NCI-H345 (cell line): Measurements from ENCODE around the gene DNAH9.
"Not testable (repeated sequence)": the region's sequence is repeated elsewhere in the genome, so short reads cannot be mapped to it uniquely, and the experiment has no call there.

Experiments used
- DNase-seq: peaks from one replicate; lab custom pipeline; 2025; lab: John Stamatoyannopoulos, UW

Gene DNAH9

GRCh38 chr17:11921296-11921695 is 323.0 kb downstream of the DNAH9 start:
- no peak for DNase-seq

DNA sequence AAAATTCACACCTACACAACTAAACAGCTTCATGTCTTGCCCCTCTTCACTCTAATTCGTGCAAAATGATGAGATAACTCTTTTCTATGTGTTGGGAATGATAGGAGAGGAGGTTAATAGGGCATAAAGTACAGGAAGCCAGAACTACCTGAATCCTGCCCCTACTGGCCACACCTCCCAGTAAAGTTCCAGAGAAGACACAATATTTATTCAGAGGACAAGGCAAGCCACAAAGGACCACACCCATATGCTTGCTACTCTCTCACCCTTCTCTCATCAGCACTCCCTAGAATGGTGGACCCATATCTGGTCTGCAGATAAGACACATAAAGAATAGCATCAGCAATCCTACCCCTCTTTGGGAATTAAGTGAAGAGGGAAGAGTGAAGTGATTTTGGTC is 324.4 kb downstream of the DNAH9 start:
- no peak for DNase-seq

DNA sequence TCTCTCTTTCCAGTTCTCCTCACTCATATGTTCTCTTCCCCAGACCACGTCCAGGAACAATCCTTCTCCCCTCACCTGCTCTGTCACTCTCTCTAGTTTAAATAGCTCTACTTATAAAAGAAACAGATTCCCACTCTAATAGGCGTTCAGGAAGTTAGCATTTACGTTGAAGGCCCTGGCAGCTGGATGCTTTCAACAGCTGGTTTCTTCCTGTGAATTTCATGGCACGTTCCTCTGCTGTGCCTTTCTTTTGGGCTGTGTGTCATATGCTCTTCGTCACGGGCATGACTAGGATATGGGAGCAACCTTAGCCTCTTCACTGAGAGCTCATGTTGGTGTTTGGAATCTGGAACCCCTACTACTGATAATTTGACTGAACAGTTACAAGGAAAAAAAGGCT is 325.8 kb downstream of the DNAH9 start:
- DNase-seq = no peak

- no peak for DNase-seq
Measured at GRCh38 chr17:11925262-11926021, 327.2 kb downstream of the DNAH9 start.

- no peak for DNase-seq
Measured at GRCh38 chr17:11928436-11928835, 330.2 kb downstream of the DNAH9 start.

- no peak for DNase-seq
Measured at GRCh38 chr17:11932337-11932898, 334.1 kb downstream of the DNAH9 start.

- DNase-seq = peak; percentile 47
Measured at GRCh38 chr17:11935734-11936406, 337.6 kb downstream of the DNAH9 start.

GRCh38 chr17:11940904-11941303 is 342.6 kb downstream of the DNAH9 start:
- no peak for DNase-seq

DNA sequence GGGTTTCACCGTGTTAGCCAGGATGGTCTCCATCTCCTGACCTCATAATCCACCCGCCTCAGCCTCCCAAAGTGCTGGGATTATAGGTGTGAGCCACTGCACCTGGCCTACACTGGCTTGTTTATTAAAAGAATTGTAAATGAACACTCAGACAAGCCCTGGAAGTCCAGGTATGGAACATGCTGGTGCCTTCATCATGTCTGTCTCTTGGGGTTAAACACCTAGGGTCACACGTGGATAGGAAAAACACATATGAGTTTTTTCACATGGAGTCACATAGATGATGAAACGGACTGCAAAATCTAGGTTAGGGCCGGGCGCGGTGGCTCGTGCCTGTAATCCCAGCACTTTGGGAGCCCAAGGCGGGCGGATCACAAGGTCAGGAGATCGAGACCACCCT is 344.8 kb downstream of the DNAH9 start:
- DNase-seq = not testable (repeated sequence)

DNA sequence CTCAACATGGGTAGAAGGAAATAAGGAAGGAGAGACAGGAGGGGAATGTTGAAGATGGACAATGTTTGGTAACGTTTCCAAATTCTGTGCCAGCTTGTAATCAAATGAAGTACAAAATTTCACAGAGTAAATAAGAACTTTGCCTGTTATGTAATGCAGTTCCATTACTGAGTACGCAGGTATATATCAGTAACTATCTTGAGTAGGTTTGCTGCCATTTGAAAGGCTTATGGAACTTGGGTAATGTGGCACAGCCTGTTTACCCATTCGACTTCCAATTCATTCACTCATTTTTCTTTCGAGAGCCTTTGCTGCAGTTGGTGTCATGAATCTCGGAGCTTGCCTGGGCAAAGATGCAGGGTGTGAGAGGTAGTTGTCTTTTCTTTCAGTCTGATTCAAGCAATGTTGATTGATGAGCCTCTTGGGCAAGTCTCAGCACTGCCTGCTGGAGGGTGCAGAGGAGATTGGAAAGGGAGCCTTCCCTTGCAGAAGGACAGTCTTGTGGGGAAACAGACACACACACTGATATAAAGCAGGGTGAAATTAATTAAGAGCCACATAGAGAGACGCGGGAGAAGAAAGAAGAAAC is 345.6 kb downstream of the DNAH9 start:
- no peak for DNase-seq

- DNase-seq = no peak
Measured at GRCh38 chr17:11944587-11944986, 346.3 kb downstream of the DNAH9 start.

DNA sequence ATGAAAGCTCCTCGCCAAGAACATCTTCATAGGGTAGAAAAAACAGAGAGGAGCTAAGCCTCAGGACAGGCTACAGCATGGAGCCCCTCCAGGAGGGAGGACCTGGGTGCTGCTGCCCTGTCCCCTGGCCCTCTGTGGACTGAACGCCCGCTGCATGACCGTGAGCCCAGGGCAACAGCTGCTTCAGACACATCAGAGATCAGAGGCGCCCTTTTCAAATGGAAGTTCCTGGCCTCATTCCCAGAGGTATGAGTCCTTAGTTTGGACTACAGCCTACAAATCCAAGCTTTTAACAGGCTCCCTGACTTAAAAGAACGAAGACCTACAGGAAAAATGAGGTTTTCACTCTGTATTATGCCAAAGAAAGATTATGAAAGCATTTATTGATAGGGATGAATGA is 350.5 kb downstream of the DNAH9 start:
- DNase-seq = no peak

DNA sequence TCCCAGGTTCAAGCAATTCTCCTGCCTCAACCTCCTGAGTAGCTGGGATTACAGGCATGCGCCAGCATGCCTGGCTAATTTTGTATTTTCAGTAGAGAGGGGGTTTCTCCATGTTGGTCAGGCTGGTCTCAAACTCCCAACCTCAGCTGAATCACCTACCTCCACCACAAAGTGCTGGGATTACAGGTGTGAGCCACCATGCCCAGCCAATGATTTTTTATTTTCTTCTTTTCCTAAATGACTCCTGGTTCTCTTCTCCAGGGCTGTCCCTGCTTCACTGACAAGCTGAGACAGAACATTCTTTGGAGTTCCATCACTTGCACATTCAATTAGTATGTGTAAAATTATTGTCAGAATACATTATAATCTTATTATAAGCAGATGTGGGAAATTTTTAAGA is 351.3 kb downstream of the DNAH9 start:
- not testable (repeated sequence) for DNase-seq

DNA sequence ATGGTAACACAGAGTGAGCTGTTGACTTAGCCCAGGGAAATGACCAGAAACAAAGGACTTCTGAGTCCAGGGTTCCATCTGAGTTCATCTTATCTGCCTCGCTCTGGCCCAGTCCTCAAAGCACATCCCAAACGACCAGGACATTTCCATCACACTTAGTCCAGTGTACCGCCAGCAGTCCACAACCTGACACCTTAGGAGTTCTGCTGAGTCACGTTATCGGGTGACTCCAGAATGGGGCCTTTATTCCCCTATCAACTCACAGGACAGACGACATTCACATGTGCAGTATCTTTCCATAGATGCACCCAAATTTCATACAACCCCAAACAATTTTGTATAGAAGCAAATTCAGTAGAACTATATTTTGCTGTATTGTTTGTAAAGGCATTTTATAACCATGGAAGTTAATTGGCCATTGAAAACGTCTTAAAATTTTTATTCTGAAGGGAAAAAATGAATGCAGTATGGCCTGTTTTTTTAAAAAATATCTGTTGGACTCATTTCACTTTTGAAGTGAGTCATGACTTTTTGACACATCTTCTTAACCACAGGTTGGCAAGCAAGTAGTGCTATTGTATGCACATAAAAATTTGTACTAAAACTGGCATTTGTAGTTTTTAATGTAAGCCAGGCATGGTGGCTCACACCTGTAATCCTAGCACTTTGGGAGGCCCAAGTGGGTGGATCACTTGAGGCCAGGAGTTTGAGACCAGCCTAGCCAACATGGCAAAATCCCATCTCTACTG is 352.7 kb downstream of the DNAH9 start:
- DNase-seq = no peak

- no peak for DNase-seq
Measured at GRCh38 chr17:11952610-11953009, 354.3 kb downstream of the DNAH9 start.

GRCh38 chr17:11953924-11954323 is 355.7 kb downstream of the DNAH9 start:
- no peak for DNase-seq

GRCh38 chr17:11954936-11955335 is 356.7 kb downstream of the DNAH9 start:
- DNase-seq = no peak

DNA sequence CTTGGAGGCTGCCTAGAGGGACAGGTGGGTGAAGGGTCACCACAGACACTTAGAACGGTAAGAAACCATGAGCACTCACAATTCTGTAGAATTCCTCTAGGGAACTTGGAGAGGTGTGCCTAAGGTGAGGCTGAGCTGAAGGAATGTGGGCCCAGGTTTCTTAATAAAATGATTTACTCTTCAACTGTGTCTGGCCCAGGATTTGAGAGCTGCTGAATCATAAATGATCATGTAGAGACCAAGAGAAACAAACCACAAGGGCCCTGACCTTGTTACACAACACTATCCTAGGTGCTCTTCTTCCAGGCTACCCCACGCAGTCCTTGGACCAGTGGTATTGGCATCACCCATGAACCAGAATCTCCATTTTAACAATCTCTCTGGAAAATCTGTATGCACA is 371.3 kb downstream of the DNAH9 start:
- no peak for DNase-seq

- not testable (repeated sequence) for DNase-seq
Measured at GRCh38 chr17:11972741-11973140, 374.5 kb downstream of the DNAH9 start.

GRCh38 chr17:11979795-11980194 is 381.5 kb downstream of the DNAH9 start:
- DNase-seq = no peak

DNA sequence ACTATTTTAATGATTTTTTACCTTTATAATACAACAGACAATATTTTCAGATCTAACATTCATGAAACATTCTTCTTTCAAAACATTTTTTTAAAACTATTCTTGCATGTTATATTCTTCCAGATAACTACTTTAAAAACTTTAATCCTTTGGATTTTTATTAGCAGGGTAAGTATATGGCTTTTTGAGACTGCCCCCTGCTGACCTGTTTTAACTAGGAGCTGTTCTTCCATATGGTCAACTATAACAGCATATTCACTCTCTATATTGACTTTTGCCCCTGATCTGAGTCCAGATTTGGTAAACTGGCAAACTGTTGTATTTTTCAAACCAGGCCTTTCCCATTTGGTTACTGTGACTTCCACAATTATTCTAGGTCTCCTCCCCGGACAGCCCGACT is 382.5 kb downstream of the DNAH9 start:
- DNase-seq = no peak

DNA sequence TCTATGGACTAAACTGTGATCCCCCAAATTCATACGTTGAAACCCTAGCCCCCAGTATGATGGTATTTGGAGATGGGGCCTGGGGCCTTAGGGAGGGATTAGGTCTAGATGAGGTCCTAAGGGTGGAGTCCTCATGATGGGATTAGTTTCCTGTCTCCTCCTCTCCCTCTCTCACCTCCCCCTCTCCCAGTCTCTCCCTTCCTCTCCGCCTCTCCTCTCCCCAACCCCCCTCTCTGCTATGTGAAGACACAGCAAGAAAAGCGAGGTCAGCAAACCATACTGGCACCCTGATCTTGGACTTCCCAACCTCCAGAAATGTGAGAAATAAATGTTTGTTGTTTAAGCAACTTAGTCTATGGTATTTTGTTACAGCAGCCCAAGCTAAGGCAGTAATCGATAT is 383.6 kb downstream of the DNAH9 start:
- no peak for DNase-seq
